SK-N-SH (cell line): ENCODE measurements around the gene WNK2. TPM values are rescaled to one million over a fixed set of nuclear protein-coding genes. Genes with fewer than 3 reads are reported as not detected.
"Not testable (repeated sequence)": the region's sequence is repeated elsewhere in the genome, so short reads cannot be mapped to it uniquely, and the experiment has no call there.

Experiments
- CTCF ChIA-PET: fragments of 300-600, 350-600 bp; formaldehyde crosslinking; extraction: SDS; loops from one replicate; lab custom pipeline; 2021; lab: Yijun Ruan, JAX
- POLR2A ChIA-PET: fragments of 350-600 bp; sonication (Branson Sonifier 250); formaldehyde crosslinking; extraction: SDS; loops from one replicate; lab custom pipeline; 2020; ENCODE audit warnings: antibody characterized with exemption, inconsistent platforms; lab: Yijun Ruan, JAX
- DNase-seq: peaks from one replicate; pipeline ENCODE4 v3.0.0; 2012
- H2AFZ ChIP-seq: fragments of 200-600 bp; sonication (generic); 2 replicates; pipeline ENCODE4 v1.8.1; 2016; ENCODE audit warnings: antibody characterized with exemption, mild to moderate bottlenecking, low read depth
- H3F3A ChIP-seq: fragments of 200-600 bp; sonication (generic); replicated peaks from 2 replicates; pipeline ENCODE3; 2016; ENCODE audit warnings: antibody characterized with exemption, mild to moderate bottlenecking; ENCODE audit not compliant: insufficient read depth
- H3K27ac ChIP-seq, 2 experiments: fragments of 200-500 bp in 1 of 2; fragments of 200-600 bp in 1 of 2; sonication (Bioruptor generic) in 1 of 2; sonication (generic), shearing (Covaris generic) in 1 of 2; 2 replicates each; pipeline versions ENCODE4 v1.5.1 to v1.6.1; 2014 to 2016; ENCODE audit warnings: low read depth in 2 of 2, inconsistent platforms in 1 of 2, low read length in 1 of 2, mild to moderate bottlenecking in 1 of 2, mixed read lengths in 1 of 2
- H3K27me3 ChIP-seq: fragments of 200-600 bp; sonication (generic), shearing (Covaris generic); 2 replicates; pipeline ENCODE4 v1.6.1; 2016; ENCODE audit warnings: mixed run types; ENCODE audit not compliant: insufficient read depth
- H3K36me3 ChIP-seq, 2 experiments: fragments of 200-500 bp in 1 of 2; fragments of 200-600 bp in 1 of 2; sonication (Bioruptor generic) in 1 of 2; sonication (generic) in 1 of 2; replicated peaks in 1 of 2; 2 replicates each; pipeline versions ENCODE3 to v1.5.1; 2014 to 2016; ENCODE audit warnings: low read length in 1 of 2, mild to moderate bottlenecking in 1 of 2; ENCODE audit not compliant: insufficient read depth in 2 of 2, control insufficient read depth in 1 of 2
- H3K4me1 ChIP-seq, 2 experiments: fragments of 200-500 bp in 1 of 2; fragments of 200-600 bp in 1 of 2; sonication (Bioruptor generic) in 1 of 2; sonication (generic), shearing (Covaris generic) in 1 of 2; 2 replicates each; pipeline versions ENCODE4 v1.5.1 to v1.6.1; 2014 to 2016; ENCODE audit warnings: low read depth in 1 of 2, low read length in 1 of 2, mixed run types in 1 of 2; ENCODE audit not compliant: insufficient read depth in 2 of 2, control insufficient read depth in 1 of 2
- H3K4me2 ChIP-seq: fragments of 200-600 bp; sonication (generic), shearing (Covaris generic); 2 replicates; pipeline ENCODE4 v1.6.1; 2017; ENCODE audit warnings: mixed run types
- H3K4me3 ChIP-seq, 2 experiments: fragments of 200-500 bp in 1 of 2; fragments of 200-600 bp in 1 of 2; sonication (Bioruptor generic) in 1 of 2; sonication (generic), shearing (Covaris generic) in 1 of 2; 2 replicates each; pipeline versions ENCODE4 v1.5.1 to v1.8.1; 2014 to 2016; ENCODE audit warnings: low read depth in 2 of 2, inconsistent platforms in 1 of 2, low read length in 1 of 2, mild to moderate bottlenecking in 1 of 2, mixed read lengths in 1 of 2, moderate library complexity in 1 of 2
- H3K79me2 ChIP-seq: fragments of 200-600 bp; sonication (generic); 2 replicates; pipeline ENCODE4 v1.8.1; 2017; ENCODE audit warnings: mild to moderate bottlenecking; ENCODE audit not compliant: insufficient read depth
- H3K9ac ChIP-seq: fragments of 200-600 bp; sonication (generic); 2 replicates; pipeline ENCODE4 v1.6.1; 2017; ENCODE audit warnings: mixed run types
- H3K9me2 ChIP-seq: fragments of 200-600 bp; sonication (generic); 2 replicates; pipeline ENCODE4 v1.6.1; 2017; ENCODE audit warnings: mixed run types
- H3K9me3 ChIP-seq: fragments of 200-600 bp; sonication (generic); 2 replicates; pipeline ENCODE4 v1.6.1; 2017; ENCODE audit warnings: mixed run types, mild to moderate bottlenecking, moderate library complexity
- H4K20me1 ChIP-seq: fragments of 200-600 bp; sonication (generic); 2 replicates; pipeline ENCODE4 v1.6.1; 2017; ENCODE audit warnings: mild to moderate bottlenecking, mixed run types; ENCODE audit not compliant: insufficient read depth
- RFX5 ChIP-seq: IDR thresholded peaks from 2 replicates; pipeline ENCODE4 v1.6.1; 2012; ENCODE audit warnings: mild to moderate bottlenecking, improper control_type of control experiment, low read length
- SIN3A ChIP-seq: IDR thresholded peaks from 2 replicates; pipeline ENCODE4 v1.6.1; 2012; ENCODE audit warnings: low read depth, mild to moderate bottlenecking, low read length, moderate library complexity, borderline replicate concordance
- YY1 ChIP-seq: IDR thresholded peaks from 2 replicates; pipeline ENCODE4 v1.4.0; 2012; ENCODE audit warnings: low read depth, mild to moderate bottlenecking
- WGBS: methylation state at CpG from one replicate; pipeline ENCODE4 v1.1.6; 2017; ENCODE audit warnings: low lambda C conversion rate; 5-methylcytosine and 5-hydroxymethylcytosine counted together
- polyA plus RNA-seq, 3 experiments: library from polyadenylated mRNA; depleted of rRNA; stranded (reverse); fragments of >200 nt; gene quantifications; 2 replicates each; pipeline ENCODE4 v1.2.3, GENCODE V29; 2012
- TF ChIP-seq, protein P1 (sequence below): IDR thresholded peaks from 2 replicates; pipeline ENCODE4 v1.6.1; 2012; ENCODE audit warnings: mild to moderate bottlenecking, low read depth, low read length, moderate library complexity
- TF ChIP-seq, protein P2 (sequence below): fragments of 200-600 bp; sonication (generic); IDR thresholded peaks from 2 replicates; pipeline ENCODE4 v1.6.1; 2017; ENCODE audit warnings: antibody characterized with exemption, mild to moderate bottlenecking, moderate library complexity

WNK2 gene
- polyA plus RNA-seq, 1 of the 3 experiments (the other 2 are of a cell fraction), result 0.12 TPM

DNA sequence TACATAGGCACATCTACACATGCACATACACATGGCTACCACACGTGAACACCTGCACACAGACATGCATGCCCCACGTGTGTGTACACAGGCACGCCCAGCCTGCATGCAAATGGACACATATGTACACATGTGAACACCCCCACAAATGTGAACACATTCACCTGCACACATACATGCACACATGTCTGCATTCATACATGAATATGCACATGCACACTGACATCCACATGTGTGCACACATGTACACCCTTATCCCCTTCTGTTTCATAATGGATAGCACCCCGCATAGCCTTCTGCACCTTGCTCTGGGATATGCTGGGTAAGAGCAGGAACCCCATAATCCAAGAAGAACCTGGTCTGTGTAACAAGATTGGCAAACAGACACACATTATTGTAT is 66.2 kb downstream of the WNK2 start:
- H3K4me1 ChIP-seq, result no peaks in the 10 kb centered on the region; a peak in 1 of 4 replicates
- H3K9me2 ChIP-seq, result no peaks in the 10 kb centered on the region
- H3K27me3 ChIP-seq, result no peaks in the 10 kb centered on the region
- H3K4me3 ChIP-seq, result no peak overlapping the region
- DNase-seq, result no peak
- 57% methylated on average over 4 of the region's 4 CpGs for WGBS
- no peak for TF ChIP-seq YY1
- TF ChIP-seq, protein P1, sequence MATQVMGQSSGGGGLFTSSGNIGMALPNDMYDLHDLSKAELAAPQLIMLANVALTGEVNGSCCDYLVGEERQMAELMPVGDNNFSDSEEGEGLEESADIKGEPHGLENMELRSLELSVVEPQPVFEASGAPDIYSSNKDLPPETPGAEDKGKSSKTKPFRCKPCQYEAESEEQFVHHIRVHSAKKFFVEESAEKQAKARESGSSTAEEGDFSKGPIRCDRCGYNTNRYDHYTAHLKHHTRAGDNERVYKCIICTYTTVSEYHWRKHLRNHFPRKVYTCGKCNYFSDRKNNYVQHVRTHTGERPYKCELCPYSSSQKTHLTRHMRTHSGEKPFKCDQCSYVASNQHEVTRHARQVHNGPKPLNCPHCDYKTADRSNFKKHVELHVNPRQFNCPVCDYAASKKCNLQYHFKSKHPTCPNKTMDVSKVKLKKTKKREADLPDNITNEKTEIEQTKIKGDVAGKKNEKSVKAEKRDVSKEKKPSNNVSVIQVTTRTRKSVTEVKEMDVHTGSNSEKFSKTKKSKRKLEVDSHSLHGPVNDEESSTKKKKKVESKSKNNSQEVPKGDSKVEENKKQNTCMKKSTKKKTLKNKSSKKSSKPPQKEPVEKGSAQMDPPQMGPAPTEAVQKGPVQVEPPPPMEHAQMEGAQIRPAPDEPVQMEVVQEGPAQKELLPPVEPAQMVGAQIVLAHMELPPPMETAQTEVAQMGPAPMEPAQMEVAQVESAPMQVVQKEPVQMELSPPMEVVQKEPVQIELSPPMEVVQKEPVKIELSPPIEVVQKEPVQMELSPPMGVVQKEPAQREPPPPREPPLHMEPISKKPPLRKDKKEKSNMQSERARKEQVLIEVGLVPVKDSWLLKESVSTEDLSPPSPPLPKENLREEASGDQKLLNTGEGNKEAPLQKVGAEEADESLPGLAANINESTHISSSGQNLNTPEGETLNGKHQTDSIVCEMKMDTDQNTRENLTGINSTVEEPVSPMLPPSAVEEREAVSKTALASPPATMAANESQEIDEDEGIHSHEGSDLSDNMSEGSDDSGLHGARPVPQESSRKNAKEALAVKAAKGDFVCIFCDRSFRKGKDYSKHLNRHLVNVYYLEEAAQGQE, result no peak
- TF ChIP-seq SIN3A, result no peak
- TF ChIP-seq RFX5, result no peak
- TF ChIP-seq, protein P2, sequence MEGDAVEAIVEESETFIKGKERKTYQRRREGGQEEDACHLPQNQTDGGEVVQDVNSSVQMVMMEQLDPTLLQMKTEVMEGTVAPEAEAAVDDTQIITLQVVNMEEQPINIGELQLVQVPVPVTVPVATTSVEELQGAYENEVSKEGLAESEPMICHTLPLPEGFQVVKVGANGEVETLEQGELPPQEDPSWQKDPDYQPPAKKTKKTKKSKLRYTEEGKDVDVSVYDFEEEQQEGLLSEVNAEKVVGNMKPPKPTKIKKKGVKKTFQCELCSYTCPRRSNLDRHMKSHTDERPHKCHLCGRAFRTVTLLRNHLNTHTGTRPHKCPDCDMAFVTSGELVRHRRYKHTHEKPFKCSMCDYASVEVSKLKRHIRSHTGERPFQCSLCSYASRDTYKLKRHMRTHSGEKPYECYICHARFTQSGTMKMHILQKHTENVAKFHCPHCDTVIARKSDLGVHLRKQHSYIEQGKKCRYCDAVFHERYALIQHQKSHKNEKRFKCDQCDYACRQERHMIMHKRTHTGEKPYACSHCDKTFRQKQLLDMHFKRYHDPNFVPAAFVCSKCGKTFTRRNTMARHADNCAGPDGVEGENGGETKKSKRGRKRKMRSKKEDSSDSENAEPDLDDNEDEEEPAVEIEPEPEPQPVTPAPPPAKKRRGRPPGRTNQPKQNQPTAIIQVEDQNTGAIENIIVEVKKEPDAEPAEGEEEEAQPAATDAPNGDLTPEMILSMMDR, result no peak
- no peak overlapping the region for H2AFZ ChIP-seq
- ChIA-PET CTCF (no interaction called here), POLR2A (no interaction called here)
- H3K4me2 ChIP-seq, result no peak overlapping the region
- H4K20me1 ChIP-seq, result no peaks in the 10 kb centered on the region
- no peaks in the 10 kb centered on the region for H3K79me2 ChIP-seq
- no peaks in the 10 kb centered on the region for H3K9me3 ChIP-seq
- no peaks in the 10 kb centered on the region for H3F3A ChIP-seq
- no peak overlapping the region for H3K27ac ChIP-seq
- H3K36me3 ChIP-seq, result no peaks in the 10 kb centered on the region
- no peak overlapping the region for H3K9ac ChIP-seq

DNA sequence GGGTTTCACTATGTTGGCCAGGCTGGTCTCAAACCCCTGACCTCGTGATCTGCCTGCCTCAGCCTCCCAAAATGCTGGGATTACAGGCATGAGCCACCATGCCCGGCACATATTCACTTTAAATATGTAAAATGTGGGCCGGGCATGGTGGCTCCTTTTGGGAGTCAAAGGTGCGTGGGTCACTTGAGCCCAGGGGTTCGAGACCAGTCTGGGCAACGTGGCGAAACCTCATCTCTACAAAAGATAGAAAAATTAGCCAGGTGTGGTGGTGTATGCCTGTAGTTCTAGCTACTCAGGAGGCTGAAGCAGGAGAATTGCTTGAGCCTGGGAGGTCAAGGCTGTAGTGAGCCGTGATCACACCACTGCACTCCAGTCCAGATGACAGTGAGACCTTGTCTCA is 67.4 kb downstream of the WNK2 start:
- H2AFZ ChIP-seq, DNase-seq, H3K27me3 ChIP-seq, H3K9me3 ChIP-seq, H3K9me2 ChIP-seq, POLR2A ChIA-PET, H3K36me3 ChIP-seq, H3K4me1 ChIP-seq, H3K4me3 ChIP-seq, H3K79me2 ChIP-seq, H3F3A ChIP-seq, CTCF ChIA-PET, H3K4me2 ChIP-seq, H4K20me1 ChIP-seq, H3K9ac ChIP-seq, H3K27ac ChIP-seq: not testable (repeated sequence)
- 65% methylated on average over 8 of the region's 8 CpGs for WGBS
